CD4-positive, alpha-beta memory T cell (primary cell): ENCODE results near the gene FMN2. TPM values are rescaled to one million over a fixed set of nuclear protein-coding genes. Genes with fewer than 3 reads are reported as not detected.
"Not testable (repeated sequence)": the region's sequence is repeated elsewhere in the genome, so short reads cannot be mapped to it uniquely, and the experiment has no call there.

ENCODE experiments used
- CTCF ChIA-PET: fragments of 350-600 bp; sonication (Branson Sonifier 250); formaldehyde crosslinking; loops from one replicate; lab custom pipeline; 2021; ENCODE audit warnings: inconsistent platforms; ENCODE audit not compliant: partially characterized antibody; lab: Charles Lee
- POLR2A ChIA-PET: fragments of 350-600 bp; sonication (Branson Sonifier 250); formaldehyde crosslinking; loops from one replicate; lab custom pipeline; 2021; ENCODE audit not compliant: partially characterized antibody; lab: Charles Lee
- DNase-seq, 5 donors: peaks; one replicate each; pipeline versions ENCODE4 v3.0.0 to v3.0.0-alpha.2; 2020 to 2022; ENCODE audit warnings: mixed read lengths in 1 of 5
- H3K27ac ChIP-seq: one replicate; pipeline ENCODE4 v1.7.0; 2013; ENCODE audit warnings: low read depth, low read length
- H3K27me3 ChIP-seq: 2 replicates; pipeline ENCODE4 v1.7.0; 2013; ENCODE audit warnings: mild to moderate bottlenecking, low read length, moderate library complexity; ENCODE audit not compliant: insufficient read depth
- H3K36me3 ChIP-seq: 2 replicates; pipeline ENCODE4 v1.7.0; 2013; ENCODE audit warnings: mild to moderate bottlenecking, low read length, moderate library complexity; ENCODE audit not compliant: insufficient read depth
- H3K4me1 ChIP-seq: 2 replicates; pipeline ENCODE4 v1.7.0; 2013; ENCODE audit warnings: mild to moderate bottlenecking, low read length, moderate library complexity; ENCODE audit not compliant: insufficient read depth
- H3K4me3 ChIP-seq, 2 donors: one replicate each; pipeline ENCODE4 v1.7.0; 2013; ENCODE audit warnings: low read length in 2 of 2, mild to moderate bottlenecking in 1 of 2
- H3K9me3 ChIP-seq, 2 donors: one replicate each; pipeline ENCODE4 v1.7.0; 2013; ENCODE audit warnings: low read length in 2 of 2, control low read depth in 1 of 2; ENCODE audit not compliant: control insufficient read depth in 1 of 2
- H3K27ac Mint-ChIP-seq, 7 donors: one replicate each; pipeline ENCODE4 v1.8.0; 2020 to 2021; ENCODE audit warnings: mixed read lengths in 7 of 7, mild to moderate bottlenecking in 6 of 7, inconsistent platforms in 3 of 7, moderate library complexity in 3 of 7
- H3K27me3 Mint-ChIP-seq, 2 donors: one replicate each; pipeline ENCODE4 v1.8.0; 2020 to 2021; ENCODE audit warnings: mixed read lengths in 2 of 2
- H3K36me3 Mint-ChIP-seq, 2 donors: one replicate each; pipeline ENCODE4 v1.8.0; 2020 to 2021; ENCODE audit warnings: mixed read lengths in 2 of 2, inconsistent platforms in 1 of 2, mild to moderate bottlenecking in 1 of 2
- H3K4me1 Mint-ChIP-seq, 4 donors: one replicate each; pipeline ENCODE4 v1.8.0; 2020 to 2021; ENCODE audit warnings: mixed read lengths in 4 of 4, mild to moderate bottlenecking in 1 of 4
- H3K4me3 Mint-ChIP-seq, 8 donors: one replicate each; pipeline ENCODE4 v1.8.0; 2020 to 2021; ENCODE audit warnings: mixed read lengths in 8 of 8, mild to moderate bottlenecking in 7 of 8, moderate library complexity in 6 of 8, inconsistent platforms in 3 of 8
- H3K9me3 Mint-ChIP-seq, 8 donors: one replicate each; pipeline ENCODE4 v1.8.0; 2020 to 2021; ENCODE audit warnings: mixed read lengths in 8 of 8, mild to moderate bottlenecking in 5 of 8, inconsistent platforms in 3 of 8, moderate library complexity in 1 of 8
- intact Hi-C: fragments of 100-400 bp; cut with micrococcal nuclease; formaldehyde crosslinking; loops from one replicate; pipeline ENCODE4 v1.15.1; 2023
- polyA plus RNA-seq, 2 donors: library from polyadenylated mRNA; unstranded; fragments of 300-500 nt; fragmentation: Illumina TruSeq; gene quantifications; one replicate each; pipeline ENCODE4 v1.2.3, GENCODE V29; 2021
- total RNA-seq, 2 experiments: library from RNA; stranded (reverse); gene quantifications; one replicate each; pipeline ENCODE4 v1.2.3, GENCODE V29; 2021

The FMN2 gene
- total and polyA plus RNA-seq, 4 experiments from 2014 or later: not detected

GRCh38 chr1:240310226-240310925 is 218.7 kb downstream of the FMN2 start:
- no peak for DNase-seq
- Histone ChIP-seq H3K4me1 (no peaks in the 10 kb centered on the region), H3K9me3 (no peaks in the 10 kb centered on the region), H3K4me3 (no peak overlapping the region), H3K27ac (no peak overlapping the region), H3K27me3 (no peaks in the 10 kb centered on the region), H3K36me3 (no peaks in the 10 kb centered on the region)
- ChIA-PET POLR2A (no interaction called here), CTCF (no interaction called here)
- H3K9me3 Mint-ChIP-seq: peaks cover 0 to 6% (median under 1%) of the 10 kb centered on the region in 8 donors
- no peak overlapping the region for H3K27ac Mint-ChIP-seq
- no peaks in the 10 kb centered on the region for H3K36me3 Mint-ChIP-seq
- H3K27me3 Mint-ChIP-seq: peaks cover 0 to 9% of the 10 kb centered on the region in 2 donors
- no peak overlapping the region for H3K4me3 Mint-ChIP-seq
- H3K4me1 Mint-ChIP-seq: no peaks in the 10 kb centered on the region
- intact Hi-C loops: no loop called here

- Histone ChIP-seq H3K36me3 (no peaks in the 10 kb centered on the region), H3K4me1 (no peaks in the 10 kb centered on the region), H3K27me3 (no peaks in the 10 kb centered on the region), H3K27ac (no peak overlapping the region), H3K9me3 (no peaks in the 10 kb centered on the region), H3K4me3 (no peak overlapping the region)
- H3K27me3 Mint-ChIP-seq: peaks cover 0 to 6% of the 10 kb centered on the region in 2 donors
- H3K27ac Mint-ChIP-seq: no peak overlapping the region
- H3K4me1 Mint-ChIP-seq: peaks cover 0 to 4% (median 1%) of the 10 kb centered on the region in 4 donors
- POLR2A ChIA-PET: no interaction called here
- peaks cover 0 to 6% (median 2%) of the 10 kb centered on the region in 8 donors for H3K9me3 Mint-ChIP-seq
- intact Hi-C loops: no loop called here
- CTCF ChIA-PET: no interaction called here
- no peak overlapping the region for H3K4me3 Mint-ChIP-seq
- no peak for DNase-seq
- no peaks in the 10 kb centered on the region for H3K36me3 Mint-ChIP-seq
These were observed 221.2 kb downstream of the FMN2 start for GRCh38 chr1:240312872-240313271.

GRCh38 chr1:240314845-240315801 is 223.4 kb downstream of the FMN2 start:
- no peak overlapping the region for H3K4me3 Mint-ChIP-seq
- H3K4me1 Mint-ChIP-seq: peaks cover 0 to 4% (median 1%) of the 10 kb centered on the region in 4 donors
- intact Hi-C loops: no loop called here
- POLR2A ChIA-PET: no interaction called here
- Histone ChIP-seq H3K4me3 (no peak overlapping the region), H3K27me3 (no peaks in the 10 kb centered on the region), H3K27ac (no peak overlapping the region), H3K4me1 (no peaks in the 10 kb centered on the region), H3K9me3 (peaks cover 0 to 4% of the 10 kb centered on the region in 2 donors), H3K36me3 (no peaks in the 10 kb centered on the region)
- no peak overlapping the region for H3K27ac Mint-ChIP-seq
- CTCF ChIA-PET: no interaction called here
- no peaks in the 10 kb centered on the region for H3K36me3 Mint-ChIP-seq
- peaks cover 0 to 5% (median 3%) of the 10 kb centered on the region in 8 donors for H3K9me3 Mint-ChIP-seq
- H3K27me3 Mint-ChIP-seq: no peaks in the 10 kb centered on the region
- DNase-seq: no peak

- peaks cover 0 to 4% of the 10 kb centered on the region in 2 donors for H3K9me3 ChIP-seq
- DNase-seq: no peak
- intact Hi-C loops: no loop called here
- H3K27me3 ChIP-seq: no peaks in the 10 kb centered on the region
- Mint-ChIP-seq H3K36me3 (no peaks in the 10 kb centered on the region), H3K27ac (no peak overlapping the region), H3K9me3 (peaks cover 0 to 7% (median 4%) of the 10 kb centered on the region in 8 donors), H3K4me3 (no peak overlapping the region), H3K27me3 (peaks cover 0 to 3% of the 10 kb centered on the region in 2 donors), H3K4me1 (peaks cover 0 to 4% (median 1%) of the 10 kb centered on the region in 4 donors)
- no peak overlapping the region for H3K27ac ChIP-seq
- ChIA-PET CTCF (no interaction called here), POLR2A (no interaction called here)
- no peaks in the 10 kb centered on the region for H3K36me3 ChIP-seq
- H3K4me3 ChIP-seq: no peak overlapping the region
- no peaks in the 10 kb centered on the region for H3K4me1 ChIP-seq
These were observed 228.3 kb downstream of the FMN2 start for GRCh38 chr1:240319998-240320397.

GRCh38 chr1:240320659-240321058 is 229.0 kb downstream of the FMN2 start:
- Mint-ChIP-seq H3K27ac (no peak overlapping the region), H3K9me3 (peaks cover 0 to 7% (median 4%) of the 10 kb centered on the region in 8 donors), H3K4me3 (no peak overlapping the region), H3K27me3 (peaks cover 0 to 3% of the 10 kb centered on the region in 2 donors), H3K4me1 (peaks cover 0 to 4% (median 1%) of the 10 kb centered on the region in 4 donors), H3K36me3 (no peaks in the 10 kb centered on the region)
- intact Hi-C loops: no loop called here
- ChIA-PET CTCF (no interaction called here), POLR2A (no interaction called here)
- DNase-seq: no peak
- Histone ChIP-seq H3K27me3 (no peaks in the 10 kb centered on the region), H3K27ac (no peak overlapping the region), H3K9me3 (peaks cover 0 to 4% of the 10 kb centered on the region in 2 donors), H3K36me3 (no peaks in the 10 kb centered on the region), H3K4me3 (no peak overlapping the region), H3K4me1 (no peaks in the 10 kb centered on the region)

- ChIA-PET CTCF (no interaction called here), POLR2A (no interaction called here)
- no peak for DNase-seq
- H3K9me3 ChIP-seq: peaks cover 0 to 4% of the 10 kb centered on the region in 2 donors
- H3K27ac ChIP-seq: no peak overlapping the region
- Mint-ChIP-seq H3K9me3 (peaks cover 0 to 7% (median 3%) of the 10 kb centered on the region in 8 donors), H3K27me3 (peaks cover 0 to 3% of the 10 kb centered on the region in 2 donors), H3K27ac (no peak overlapping the region), H3K4me1 (no peaks in the 10 kb centered on the region), H3K4me3 (no peak overlapping the region), H3K36me3 (no peaks in the 10 kb centered on the region)
- H3K4me3 ChIP-seq: no peak overlapping the region
- H3K27me3 ChIP-seq: no peaks in the 10 kb centered on the region
- no peaks in the 10 kb centered on the region for H3K4me1 ChIP-seq
- intact Hi-C loops: no loop called here
- no peaks in the 10 kb centered on the region for H3K36me3 ChIP-seq
These were observed 231.3 kb downstream of the FMN2 start for GRCh38 chr1:240322943-240323342.

GRCh38 chr1:240328382-240328781 is 236.7 kb downstream of the FMN2 start:
- H3K4me3 ChIP-seq, CTCF ChIA-PET, H3K4me1 Mint-ChIP-seq, H3K36me3 Mint-ChIP-seq, intact Hi-C loops, H3K4me3 Mint-ChIP-seq, H3K27ac ChIP-seq, H3K9me3 Mint-ChIP-seq, DNase-seq, POLR2A ChIA-PET, H3K27me3 Mint-ChIP-seq, H3K36me3 ChIP-seq, H3K27me3 ChIP-seq, H3K4me1 ChIP-seq, H3K9me3 ChIP-seq, H3K27ac Mint-ChIP-seq: not testable (repeated sequence)
